Superior temporal gyrus (tissue), 1 donor: ENCODE results near the gene P2RX4.
"Not testable (repeated sequence)": the region's sequence is repeated elsewhere in the genome, so short reads cannot be mapped to it uniquely, and the experiment has no call there.

Experiments
- DNase-seq: peaks from one replicate; pipeline ENCODE4 v3.0.0-alpha.2; 2016; ENCODE audit errors: extremely low spot score

P2RX4 gene

GRCh38 chr12:121188227-121188626 lies 21.7 kb upstream of the P2RX4 start:
- no peak for DNase-seq

- no peak for DNase-seq
These were observed 20.8 kb upstream of the P2RX4 start for GRCh38 chr12:121189131-121189530.

- DNase-seq: no peak
These were observed 20.2 kb upstream of the P2RX4 start for GRCh38 chr12:121189619-121190155.

- no peak for DNase-seq
These were observed 19.4 kb upstream of the P2RX4 start for GRCh38 chr12:121190523-121191031.

- DNase-seq: no peak
These were observed 18.8 kb upstream of the P2RX4 start for GRCh38 chr12:121191151-121191550.

- no peak for DNase-seq
These were observed 13.0 kb upstream of the P2RX4 start for GRCh38 chr12:121196902-121197301.

GRCh38 chr12:121198949-121199348 lies 11.0 kb upstream of the P2RX4 start:
- no peak for DNase-seq

GRCh38 chr12:121201140-121201539 lies 8.8 kb upstream of the P2RX4 start:
- not testable (repeated sequence) for DNase-seq

GRCh38 chr12:121202407-121203355 lies 7.2 kb upstream of the P2RX4 start:
- DNase-seq: peak; percentile 51

- no peak for DNase-seq
These were observed 6.4 kb upstream of the P2RX4 start for GRCh38 chr12:121203482-121203881.

- no peak for DNase-seq
These were observed 4.4 kb upstream of the P2RX4 start for GRCh38 chr12:121205491-121205890.

- not testable (repeated sequence) for DNase-seq
These were observed 1.4 kb upstream of the P2RX4 start for GRCh38 chr12:121208571-121208970.

- DNase-seq: no peak
These were observed 708 bp upstream of the P2RX4 start for GRCh38 chr12:121209221-121209620.

- no peak for DNase-seq
These were observed 2.9 kb downstream of the P2RX4 start for GRCh38 chr12:121212875-121213274.

GRCh38 chr12:121214166-121214777 lies 4.3 kb downstream of the P2RX4 start:
- DNase-seq: peak; percentile 17

GRCh38 chr12:121214855-121215745 lies 5.2 kb downstream of the P2RX4 start:
- DNase-seq: peak; percentile 17

- DNase-seq: no peak
These were observed 6.2 kb downstream of the P2RX4 start for GRCh38 chr12:121216102-121216501.

- DNase-seq: no peak
These were observed 7.1 kb downstream of the P2RX4 start for GRCh38 chr12:121217063-121217462.

GRCh38 chr12:121217761-121218160 lies 7.8 kb downstream of the P2RX4 start:
- no peak for DNase-seq

- DNase-seq: no peak
These were observed 8.8 kb downstream of the P2RX4 start for GRCh38 chr12:121218588-121219352.
